Spleen (tissue), 11 donors: ENCODE measurements around the gene MINDY4B. TPM values are rescaled to one million over a fixed set of nuclear protein-coding genes. Genes with fewer than 3 reads are reported as not detected.

Source experiments
- DNase-seq: peaks from one replicate; pipeline ENCODE4 v3.0.0-alpha.2; 2020
- H3K27ac ChIP-seq, 8 donors: fragments of 200-600 bp; sonication (generic) in 7 of 8; 1 replicate in 4 of 8; 2 replicates in 4 of 8; pipeline versions ENCODE4 v1.5.0 to v1.8.0; 2016 to 2021; ENCODE audit warnings: inconsistent platforms in 4 of 8, mild to moderate bottlenecking in 4 of 8, moderate library complexity in 1 of 8
- H3K27me3 ChIP-seq, 7 donors: fragments of 200-600 bp; sonication (generic) in 6 of 7; replicated peaks in 1 of 7; 1 replicate in 4 of 7; 2 replicates in 3 of 7; pipeline versions ENCODE4 v1.5.0 to v1.8.0; 2016 to 2021; ENCODE audit warnings: inconsistent platforms in 3 of 7, mild to moderate bottlenecking in 1 of 7
- H3K36me3 ChIP-seq, 6 donors: fragments of 200-600 bp; sonication (generic) in 5 of 6; 1 replicate in 4 of 6; 2 replicates in 2 of 6; pipeline versions ENCODE4 v1.5.0 to v1.8.0; 2016 to 2021; ENCODE audit warnings: inconsistent platforms in 2 of 6
- H3K4me1 ChIP-seq, 6 donors: fragments of 200-600 bp; sonication (generic) in 5 of 6; 1 replicate in 3 of 6; 2 replicates in 3 of 6; pipeline versions ENCODE4 v1.5.0 to v1.8.0; 2016 to 2021; ENCODE audit warnings: inconsistent platforms in 3 of 6
- H3K4me3 ChIP-seq, 8 donors: fragments of 200-600 bp; sonication (generic) in 7 of 8; 1 replicate in 4 of 8; 2 replicates in 4 of 8; pipeline versions ENCODE4 v1.5.0 to v1.8.0; 2016 to 2021; ENCODE audit warnings: inconsistent platforms in 4 of 8, mild to moderate bottlenecking in 4 of 8, moderate library complexity in 2 of 8
- H3K9me3 ChIP-seq, 8 donors: fragments of 200-600 bp; sonication (generic) in 7 of 8; 1 replicate in 4 of 8; 2 replicates in 4 of 8; pipeline versions ENCODE4 v1.5.0 to v1.8.0; 2016 to 2021; ENCODE audit warnings: inconsistent platforms in 4 of 8
- POLR2A ChIP-seq, 3 donors: fragments of 450-650 bp; IDR thresholded peaks; one replicate each; pipeline ENCODE4 v1.5.1; 2017; ENCODE audit warnings: antibody characterized with exemption in 3 of 3, mild to moderate bottlenecking in 1 of 3
- POLR2AphosphoS5 ChIP-seq, 3 donors: sonication (generic); formaldehyde crosslinking; IDR thresholded peaks; one replicate each; pipeline ENCODE4 v1.5.1; 2017; ENCODE audit warnings: antibody characterized with exemption in 3 of 3
- WGBS, 5 donors: extraction: QIAGEN DNeasy Blood & Tissue Kit in 3 of 5; methylation state at CpG; one replicate each; pipeline versions ENCODE4 v1.1.5 to v1.1.7; 2013 to 2018; 5-methylcytosine and 5-hydroxymethylcytosine counted together
- intact Hi-C: fragments of 100-400 bp; cut with DNase I; formaldehyde crosslinking; loops from one replicate; pipeline ENCODE4 v1.15.0; 2023; ENCODE audit warnings: low total_unique reads
- polyA plus RNA-seq, 3 donors: library from polyadenylated mRNA; stranded (reverse); fragments of 200-250 nt; gene quantifications; one replicate each; pipeline ENCODE4 v1.2.1, GENCODE V29; 2013
- total RNA-seq, 7 donors: library from RNA; depleted of rRNA in 3 of 7; stranded (reverse); fragments of >200 nt in 3 of 7; fragmentation: NEBNext Ultra II Directional in 4 of 7; extraction: Animal tissue kit (Norgen Biotek cat#: 25700) in 4 of 7; gene quantifications; one replicate each; pipeline versions ENCODE4 v1.1.0 to v1.2.1, GENCODE V29; 2016 to 2021
- TF ChIP-seq, protein P1 (sequence below), 11 experiments: fragments of 200-600 bp in 7 of 11; fragments of 450-650 bp in 4 of 11; sonication (generic) in 4 of 11; IDR thresholded peaks in 8 of 11; conservative IDR thresholded peaks in 3 of 11; 1 replicate in 7 of 11; 2 replicates in 4 of 11; pipeline versions ENCODE4 v1.4.0 to v1.8.0; 2016 to 2021; ENCODE audit warnings: antibody characterized with exemption in 11 of 11, inconsistent platforms in 4 of 11, mild to moderate bottlenecking in 1 of 11
- donor health status: healthy with polysubstance abuse.
- donor health status: DM: no; HTN: no; CAD: no; lungs with moderate emphysema.
- donor health status: DM: no; HTN: no; CAD: no.
- donor health status: Bipolar disorder and iron deficiency.
- donor health status: healthy.
- donor health status: DM: no; HTN: no; CAD: no.
- donor health status: DM: yes; HTN: yes; CAD: no.

MINDY4B gene
- total and polyA plus RNA-seq, 10 donors = not detected

DNA sequence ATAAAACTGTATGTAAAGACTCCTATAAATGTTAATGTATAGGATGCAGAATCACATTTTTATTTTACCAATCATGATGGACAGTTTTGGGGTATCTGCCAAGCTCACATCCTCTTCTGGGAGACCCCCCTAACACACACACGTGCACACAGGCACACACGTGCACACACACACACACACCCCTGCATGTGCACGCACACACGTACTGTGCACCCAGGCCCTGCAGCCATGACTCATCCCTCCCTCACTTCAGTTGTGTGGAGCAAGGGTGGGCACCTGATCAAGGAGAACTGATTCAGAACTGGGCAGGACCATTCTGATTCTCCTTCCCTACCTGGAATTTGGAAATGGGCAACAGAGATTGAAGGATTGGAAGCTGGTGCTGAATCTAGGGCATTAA lies 16.0 kb upstream of the MINDY4B start:
- Histone ChIP-seq H3K27ac (no peak overlapping the region), H3K4me3 (no peak overlapping the region), H3K27me3 (peaks cover 0 to 9% (median 0%) of the 10 kb centered on the region in 7 donors), H3K4me1 (peaks cover 0 to 13% (median 8%) of the 10 kb centered on the region in 6 donors), H3K9me3 (no peaks in the 10 kb centered on the region), H3K36me3 (no peaks in the 10 kb centered on the region)
- DNase-seq = no peak
- TF ChIP-seq, protein P1, sequence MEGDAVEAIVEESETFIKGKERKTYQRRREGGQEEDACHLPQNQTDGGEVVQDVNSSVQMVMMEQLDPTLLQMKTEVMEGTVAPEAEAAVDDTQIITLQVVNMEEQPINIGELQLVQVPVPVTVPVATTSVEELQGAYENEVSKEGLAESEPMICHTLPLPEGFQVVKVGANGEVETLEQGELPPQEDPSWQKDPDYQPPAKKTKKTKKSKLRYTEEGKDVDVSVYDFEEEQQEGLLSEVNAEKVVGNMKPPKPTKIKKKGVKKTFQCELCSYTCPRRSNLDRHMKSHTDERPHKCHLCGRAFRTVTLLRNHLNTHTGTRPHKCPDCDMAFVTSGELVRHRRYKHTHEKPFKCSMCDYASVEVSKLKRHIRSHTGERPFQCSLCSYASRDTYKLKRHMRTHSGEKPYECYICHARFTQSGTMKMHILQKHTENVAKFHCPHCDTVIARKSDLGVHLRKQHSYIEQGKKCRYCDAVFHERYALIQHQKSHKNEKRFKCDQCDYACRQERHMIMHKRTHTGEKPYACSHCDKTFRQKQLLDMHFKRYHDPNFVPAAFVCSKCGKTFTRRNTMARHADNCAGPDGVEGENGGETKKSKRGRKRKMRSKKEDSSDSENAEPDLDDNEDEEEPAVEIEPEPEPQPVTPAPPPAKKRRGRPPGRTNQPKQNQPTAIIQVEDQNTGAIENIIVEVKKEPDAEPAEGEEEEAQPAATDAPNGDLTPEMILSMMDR (IDR thresholded peaks at IDR 0.05 in 8 of 11, conservative IDR thresholded peaks at IDR 0.05 in 3 of 11) = no peak
- TF ChIP-seq POLR2A (IDR thresholded peaks at IDR 0.05) = no peak
- TF ChIP-seq POLR2AphosphoS5 (IDR thresholded peaks at IDR 0.05) = no peak
- intact Hi-C loops = no loop called here
- WGBS, 5 donors = 74 to 88% (median 81%) methylated on average over 4 of the region's 4 CpGs

DNA sequence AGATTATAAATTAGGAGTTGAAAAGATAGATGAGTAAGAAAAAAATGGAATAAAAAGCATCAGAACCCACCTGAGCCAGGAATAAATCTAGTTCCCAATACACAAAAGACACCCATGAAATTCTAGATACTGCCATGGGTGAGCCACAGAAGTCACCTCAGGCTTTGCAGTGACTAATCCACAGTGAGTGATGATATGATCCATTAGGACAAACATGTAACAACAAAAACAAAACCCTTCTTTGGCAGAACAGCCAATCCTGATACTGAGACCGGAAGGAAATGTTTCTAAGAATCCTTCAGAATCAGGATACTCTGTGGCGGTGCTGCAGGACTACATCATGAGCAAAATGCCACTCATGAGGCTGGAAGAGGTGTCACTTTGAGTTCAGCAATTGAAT lies 15.0 kb upstream of the MINDY4B start:
- Histone ChIP-seq H3K27ac (no peak overlapping the region), H3K4me3 (no peak overlapping the region), H3K4me1 (peaks cover 0 to 3% (median 1%) of the 10 kb centered on the region in 6 donors), H3K27me3 (peaks cover 0 to 6% (median 0%) of the 10 kb centered on the region in 7 donors), H3K9me3 (no peaks in the 10 kb centered on the region), H3K36me3 (no peaks in the 10 kb centered on the region)
- TF ChIP-seq, protein P1 (IDR thresholded peaks at IDR 0.05 in 8 of 11, conservative IDR thresholded peaks at IDR 0.05 in 3 of 11) = no peak
- TF ChIP-seq POLR2A (IDR thresholded peaks at IDR 0.05) = no peak
- WGBS, 5 donors = 70 to 97% (median 81%) methylated on average over 2 of the region's 2 CpGs
- intact Hi-C loops = no loop called here
- DNase-seq = no peak

GRCh38 chr3:150917951-150918350 lies 12.7 kb upstream of the MINDY4B start:
- no peak for DNase-seq
- 49 to 71% (median 55%) methylated on average over 7 of the region's 7 CpGs for WGBS, 5 donors
- intact Hi-C loops = no loop called here

DNA sequence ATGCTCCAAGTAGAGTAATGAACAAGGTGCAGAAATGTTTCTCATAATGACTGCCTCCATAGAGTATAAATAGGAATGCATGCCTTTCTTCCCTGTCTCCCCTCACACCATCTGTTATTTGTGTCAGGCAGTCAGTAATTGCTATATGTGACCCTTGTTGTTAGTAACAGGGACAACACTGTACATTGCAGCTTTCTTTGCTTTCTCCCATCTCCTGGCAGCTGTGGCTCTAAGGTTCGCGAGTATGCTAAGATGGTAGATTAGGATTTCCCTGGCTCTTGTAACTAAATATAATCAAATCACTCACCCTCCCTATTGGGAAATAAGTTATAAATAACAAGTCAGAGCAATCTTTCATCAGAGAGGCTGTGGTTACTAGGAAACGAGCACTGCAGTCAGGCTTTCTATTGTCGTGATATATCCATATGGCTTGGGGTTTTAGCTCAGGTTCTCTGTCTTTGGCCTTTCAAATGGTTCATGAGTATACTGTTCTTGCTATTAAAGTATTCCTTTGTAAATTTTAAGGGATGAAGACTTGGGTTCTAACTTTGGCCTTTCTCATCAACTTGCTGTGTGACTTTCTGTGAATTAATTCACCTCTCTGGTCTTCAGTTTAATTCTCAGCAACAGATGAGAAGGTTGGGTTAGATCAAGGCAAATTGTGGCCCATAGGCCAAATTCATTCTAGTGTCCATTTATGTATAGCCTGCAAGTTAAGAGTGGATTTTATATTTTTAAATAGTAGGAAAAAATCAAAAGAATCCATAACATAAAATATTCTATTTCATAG lies 8.1 kb upstream of the MINDY4B start:
- no peak overlapping the region for H3K4me3 ChIP-seq
- DNase-seq = no peak
- H3K4me1 ChIP-seq = no peaks in the 10 kb centered on the region
- TF ChIP-seq, protein P1 (IDR thresholded peaks at IDR 0.05 in 8 of 11, conservative IDR thresholded peaks at IDR 0.05 in 3 of 11) = no peak
- no peak overlapping the region for H3K27ac ChIP-seq
- no peaks in the 10 kb centered on the region for H3K9me3 ChIP-seq
- intact Hi-C loops = no loop called here
- H3K36me3 ChIP-seq = no peaks in the 10 kb centered on the region
- 60 to 85% (median 69%) methylated on average over 4 of the region's 4 CpGs for WGBS, 5 donors
- H3K27me3 ChIP-seq = no peaks in the 10 kb centered on the region

More at GRCh38 chr3:150917951-150918350, 12.7 kb upstream of the MINDY4B start:
- TF ChIP-seq, protein P1 (IDR thresholded peaks at IDR 0.05 in 8 of 11, conservative IDR thresholded peaks at IDR 0.05 in 3 of 11) = no peak
- TF ChIP-seq POLR2A (IDR thresholded peaks at IDR 0.05) (no peak), POLR2AphosphoS5 (IDR thresholded peaks at IDR 0.05) (no peak)
- Histone ChIP-seq H3K4me1 (no peaks in the 10 kb centered on the region), H3K27me3 (peaks cover 0 to 4% (median 0%) of the 10 kb centered on the region in 7 donors), H3K4me3 (no peak overlapping the region), H3K9me3 (no peaks in the 10 kb centered on the region), H3K27ac (no peak overlapping the region), H3K36me3 (no peaks in the 10 kb centered on the region)
